MM.1S (cell line): ENCODE measurements around the gene BFAR.
"Not testable (repeated sequence)": the region's sequence is repeated elsewhere in the genome, so short reads cannot be mapped to it uniquely, and the experiment has no call there.

Experiments
- DNase-seq: peaks from one replicate; pipeline ENCODE4 v3.0.0-alpha.2; 2015
- H2AFZ ChIP-seq: fragments of 300-600 bp; sonication (generic); 2 replicates; pipeline ENCODE4 v1.6.0; 2016; ENCODE audit warnings: antibody characterized with exemption, low read length
- H3F3A ChIP-seq: fragments of 300-600 bp; sonication (generic); 2 replicates; pipeline ENCODE4 v1.6.1; 2016; ENCODE audit warnings: mild to moderate bottlenecking, antibody characterized with exemption, low read length, moderate library complexity, mixed read lengths; ENCODE audit not compliant: insufficient read depth
- H3K27ac ChIP-seq: fragments of 300-600 bp; sonication (generic); 2 replicates; pipeline ENCODE4 v1.5.1; 2016; ENCODE audit warnings: mild to moderate bottlenecking, low read length
- H3K27me3 ChIP-seq: fragments of 300-600 bp; sonication (generic); replicated peaks from 2 replicates; pipeline ENCODE4 v1.6.0; 2016; ENCODE audit warnings: low read length; ENCODE audit not compliant: insufficient read depth
- H3K36me3 ChIP-seq: fragments of 300-600 bp; sonication (generic); replicated peaks from 2 replicates; pipeline ENCODE4 v1.6.1; 2016; ENCODE audit warnings: mild to moderate bottlenecking, low read length, mixed read lengths; ENCODE audit not compliant: insufficient read depth
- H3K4me1 ChIP-seq: fragments of 300-600 bp; sonication (generic); 2 replicates; pipeline ENCODE4 v1.6.1; 2016; ENCODE audit warnings: low read length, mixed read lengths
- H3K4me2 ChIP-seq: fragments of 300-600 bp; sonication (generic); 2 replicates; pipeline ENCODE4 v1.6.0; 2016; ENCODE audit warnings: low read depth, low read length
- H3K4me3 ChIP-seq: fragments of 300-600 bp; sonication (generic); 2 replicates; pipeline ENCODE4 v1.5.1; 2016; ENCODE audit warnings: low read length, mixed read lengths
- H3K79me2 ChIP-seq: fragments of 300-600 bp; sonication (generic); 2 replicates; pipeline ENCODE4 v1.6.1; 2016; ENCODE audit warnings: mixed run types, low read length, mixed read lengths
- H3K9ac ChIP-seq: fragments of 300-600 bp; sonication (generic); 2 replicates; pipeline ENCODE4 v1.6.1; 2016; ENCODE audit warnings: low read length, mixed read lengths
- H3K9me2 ChIP-seq: fragments of 300-600 bp; sonication (generic); replicated peaks from 2 replicates; pipeline ENCODE4 v1.6.1; 2016; ENCODE audit warnings: mild to moderate bottlenecking, low read length, mixed read lengths; ENCODE audit not compliant: insufficient read depth
- H3K9me3 ChIP-seq: fragments of 300-600 bp; sonication (generic); replicated peaks from 2 replicates; pipeline ENCODE4 v1.6.1; 2016; ENCODE audit warnings: mild to moderate bottlenecking, low read length, mixed read lengths; ENCODE audit not compliant: insufficient read depth
- H4K20me1 ChIP-seq: fragments of 300-600 bp; sonication (generic); 2 replicates; pipeline ENCODE4 v1.6.1; 2016; ENCODE audit warnings: mild to moderate bottlenecking, low read length, moderate library complexity, mixed read lengths; ENCODE audit not compliant: insufficient read depth
- EZH2 ChIP-seq: fragments of 300-600 bp; sonication (generic); optimal IDR thresholded peaks from 2 replicates; pipeline ENCODE3; 2017; ENCODE audit warnings: low read depth, mild to moderate bottlenecking, antibody characterized with exemption, low read length, mixed read lengths
- EZH2phosphoT487 ChIP-seq: fragments of 300-600 bp; sonication (generic); IDR thresholded peaks from 2 replicates; pipeline ENCODE4 v1.6.1; 2018; ENCODE audit warnings: antibody characterized with exemption, low read length
- TF ChIP-seq, protein P1 (sequence below): fragments of 300-600 bp; sonication (generic); IDR thresholded peaks from 2 replicates; pipeline ENCODE4 v1.5.1; 2016; ENCODE audit warnings: antibody characterized with exemption, low read length, mixed read lengths

Gene BFAR

DNA sequence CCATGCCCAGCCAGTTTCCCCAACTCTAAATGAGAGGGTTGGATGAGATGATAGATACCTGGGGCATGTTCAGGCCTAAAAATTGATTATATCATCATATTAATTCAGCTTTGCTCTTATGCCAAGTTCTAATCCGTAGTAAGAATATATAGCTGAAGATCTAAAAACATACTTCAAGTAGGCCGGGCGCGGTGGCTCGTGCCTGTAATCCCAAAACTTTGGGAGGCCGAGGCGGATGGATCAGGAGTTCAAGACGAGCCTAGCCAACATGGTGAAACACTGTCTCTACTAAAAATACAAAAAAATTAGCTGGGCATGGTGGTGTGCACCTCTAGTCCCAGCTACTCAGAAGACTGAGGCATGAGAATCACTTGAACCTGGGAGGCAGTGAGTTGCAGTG is 49.4 kb downstream of the BFAR start:
- no peak overlapping the region for H3K4me2 ChIP-seq
- no peaks in the 10 kb centered on the region for H3K27me3 ChIP-seq
- no peaks in the 10 kb centered on the region for H4K20me1 ChIP-seq
- DNase-seq: no peak
- H3K9ac ChIP-seq: no peak overlapping the region
- H3K9me2 ChIP-seq: no peaks in the 10 kb centered on the region
- TF ChIP-seq, protein P1, sequence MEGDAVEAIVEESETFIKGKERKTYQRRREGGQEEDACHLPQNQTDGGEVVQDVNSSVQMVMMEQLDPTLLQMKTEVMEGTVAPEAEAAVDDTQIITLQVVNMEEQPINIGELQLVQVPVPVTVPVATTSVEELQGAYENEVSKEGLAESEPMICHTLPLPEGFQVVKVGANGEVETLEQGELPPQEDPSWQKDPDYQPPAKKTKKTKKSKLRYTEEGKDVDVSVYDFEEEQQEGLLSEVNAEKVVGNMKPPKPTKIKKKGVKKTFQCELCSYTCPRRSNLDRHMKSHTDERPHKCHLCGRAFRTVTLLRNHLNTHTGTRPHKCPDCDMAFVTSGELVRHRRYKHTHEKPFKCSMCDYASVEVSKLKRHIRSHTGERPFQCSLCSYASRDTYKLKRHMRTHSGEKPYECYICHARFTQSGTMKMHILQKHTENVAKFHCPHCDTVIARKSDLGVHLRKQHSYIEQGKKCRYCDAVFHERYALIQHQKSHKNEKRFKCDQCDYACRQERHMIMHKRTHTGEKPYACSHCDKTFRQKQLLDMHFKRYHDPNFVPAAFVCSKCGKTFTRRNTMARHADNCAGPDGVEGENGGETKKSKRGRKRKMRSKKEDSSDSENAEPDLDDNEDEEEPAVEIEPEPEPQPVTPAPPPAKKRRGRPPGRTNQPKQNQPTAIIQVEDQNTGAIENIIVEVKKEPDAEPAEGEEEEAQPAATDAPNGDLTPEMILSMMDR: no peak
- TF ChIP-seq EZH2 (no peak), EZH2phosphoT487 (no peak)
- no peaks in the 10 kb centered on the region for H3K36me3 ChIP-seq
- H3K4me1 ChIP-seq: no peaks in the 10 kb centered on the region
- no peak overlapping the region for H3K27ac ChIP-seq
- no peak overlapping the region for H2AFZ ChIP-seq
- no peaks in the 10 kb centered on the region for H3F3A ChIP-seq
- H3K9me3 ChIP-seq: no peaks in the 10 kb centered on the region
- no peaks in the 10 kb centered on the region for H3K79me2 ChIP-seq
- H3K4me3 ChIP-seq: no peak overlapping the region

DNA sequence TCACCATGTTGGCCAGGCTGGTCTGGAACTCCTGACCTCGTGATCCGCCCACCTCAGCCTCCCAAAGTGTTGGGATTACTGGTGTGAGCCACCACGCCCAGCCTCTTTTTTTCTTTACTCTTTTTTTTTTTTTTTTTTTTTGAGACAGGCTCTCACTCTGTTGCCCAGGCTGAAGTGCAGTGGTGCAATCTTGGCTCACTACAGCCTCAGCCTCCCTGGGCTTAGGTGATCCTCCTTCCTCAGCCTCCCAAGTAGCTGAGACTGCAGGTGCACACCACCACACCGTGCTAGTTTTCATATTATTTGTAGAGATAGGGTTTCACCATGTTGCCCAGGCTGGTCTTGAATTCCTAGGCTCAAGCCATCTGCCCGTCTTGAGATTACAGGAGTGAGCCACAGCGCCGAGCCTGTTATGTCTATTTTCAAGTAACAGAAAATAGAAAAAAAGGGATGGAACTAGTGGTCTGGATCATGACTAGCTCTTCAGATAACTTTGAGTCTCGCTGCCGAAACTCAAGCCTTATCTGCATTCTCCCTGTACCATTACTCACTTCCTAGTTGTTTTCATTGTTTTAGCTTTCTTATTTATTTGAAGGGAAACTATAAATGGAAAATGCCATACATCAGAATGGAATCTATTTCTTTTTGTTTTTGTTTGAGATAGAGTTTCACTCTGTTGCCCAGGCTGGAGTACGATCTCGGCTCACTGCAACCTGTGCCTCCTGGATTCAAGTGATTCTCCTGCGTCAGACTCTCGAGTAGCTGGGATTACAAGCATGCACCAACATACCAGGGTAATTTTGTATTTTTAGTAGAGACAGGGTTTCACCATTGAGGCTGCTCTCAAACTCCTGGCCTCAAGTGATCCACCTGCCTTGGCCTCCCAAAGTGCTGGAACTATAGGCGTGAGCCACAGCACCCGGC is 53.4 kb downstream of the BFAR start:
- not testable (repeated sequence) for H3K4me2 ChIP-seq, H3K36me3 ChIP-seq, H3K27me3 ChIP-seq, H2AFZ ChIP-seq, H4K20me1 ChIP-seq, H3K9ac ChIP-seq, H3K27ac ChIP-seq, H3K4me1 ChIP-seq, H3K79me2 ChIP-seq, H3K9me3 ChIP-seq, H3F3A ChIP-seq, H3K4me3 ChIP-seq, H3K9me2 ChIP-seq, DNase-seq

DNA sequence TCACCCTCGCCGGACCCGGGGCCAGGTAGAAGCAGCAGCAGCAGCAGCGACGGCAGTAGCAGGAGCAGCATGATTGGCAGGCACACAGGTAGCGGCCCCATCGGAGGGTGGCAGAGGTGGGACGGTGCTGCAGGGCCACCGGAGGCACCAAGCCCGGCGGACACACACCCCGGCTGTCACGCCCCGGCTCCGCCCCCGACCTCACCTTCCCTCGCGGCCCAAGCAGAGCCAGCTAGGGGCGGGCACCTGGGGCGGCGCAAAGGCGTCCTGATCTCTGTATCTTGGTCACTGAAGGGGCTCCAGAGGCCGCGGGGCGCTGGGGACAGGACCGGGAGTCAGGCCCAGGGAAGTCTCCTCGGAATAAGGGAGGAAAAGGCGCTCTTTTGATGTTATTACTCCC is 61.4 kb downstream of the BFAR start, which contains the start of gene PLA2G10:
Gene PLA2G10, minus strand, starts transcription at position 180 of the 400 bp plus-strand sequence. Its CDS starts 79 bp downstream, at position 101.
- H3K27ac ChIP-seq, H3K4me1 ChIP-seq, H3F3A ChIP-seq, H2AFZ ChIP-seq, H3K36me3 ChIP-seq, H3K27me3 ChIP-seq, H3K9me2 ChIP-seq, H3K79me2 ChIP-seq, H3K4me3 ChIP-seq, DNase-seq, H3K9me3 ChIP-seq, H3K4me2 ChIP-seq, H4K20me1 ChIP-seq, H3K9ac ChIP-seq: not testable (repeated sequence)

DNA sequence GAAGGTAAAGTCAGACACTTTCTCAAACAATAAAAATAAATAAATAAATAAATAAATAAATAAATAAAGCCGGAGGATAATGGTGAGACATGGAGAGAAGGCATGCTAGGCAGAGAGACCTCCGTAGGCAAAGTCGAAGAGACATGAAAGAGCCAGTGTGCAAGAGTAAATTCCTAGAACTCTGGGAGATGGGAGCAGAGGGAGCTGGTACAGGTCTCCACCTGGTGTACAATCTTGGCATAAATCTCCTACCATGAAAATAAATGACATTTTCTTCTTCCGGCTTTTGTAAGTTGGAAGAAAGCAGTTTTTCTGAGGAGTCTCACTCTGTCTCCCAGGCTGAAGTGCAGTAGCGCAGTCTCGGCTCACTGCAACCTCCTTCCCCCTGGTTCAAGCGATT is 69.1 kb downstream of the BFAR start:
- not testable (repeated sequence) for H3K36me3 ChIP-seq, H3K9ac ChIP-seq, H3K27ac ChIP-seq, H3K4me3 ChIP-seq, H3F3A ChIP-seq, H3K4me1 ChIP-seq, H3K79me2 ChIP-seq, H3K27me3 ChIP-seq, H3K9me2 ChIP-seq, H3K4me2 ChIP-seq, H3K9me3 ChIP-seq, H2AFZ ChIP-seq, DNase-seq, H4K20me1 ChIP-seq

DNA sequence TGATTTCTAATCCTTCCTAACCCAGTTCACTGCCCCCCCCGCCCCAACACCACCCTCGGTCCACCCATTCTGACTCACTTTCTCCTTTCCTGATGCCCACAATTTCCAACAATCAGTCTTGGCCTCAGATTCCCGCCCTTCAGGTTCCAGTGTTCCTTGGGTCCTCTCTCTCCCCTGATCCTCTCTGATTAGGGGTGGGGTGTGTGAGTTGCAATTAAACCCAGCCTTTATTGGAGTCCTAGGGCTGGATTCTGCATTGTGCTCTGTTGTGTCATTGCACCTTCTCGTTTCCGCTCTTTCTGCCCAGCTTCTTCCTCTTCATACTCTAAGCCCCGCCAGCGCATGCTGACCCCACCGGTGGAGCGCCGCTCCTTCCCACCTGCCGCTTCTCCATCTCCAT is 69.9 kb downstream of the BFAR start:
- not testable (repeated sequence) for H3K4me1 ChIP-seq, H3K27ac ChIP-seq, H3K4me3 ChIP-seq, H3K9me3 ChIP-seq, DNase-seq, H3K27me3 ChIP-seq, H4K20me1 ChIP-seq, H3K4me2 ChIP-seq, H2AFZ ChIP-seq, H3K9ac ChIP-seq, H3K79me2 ChIP-seq, H3K36me3 ChIP-seq, H3F3A ChIP-seq, H3K9me2 ChIP-seq

DNA sequence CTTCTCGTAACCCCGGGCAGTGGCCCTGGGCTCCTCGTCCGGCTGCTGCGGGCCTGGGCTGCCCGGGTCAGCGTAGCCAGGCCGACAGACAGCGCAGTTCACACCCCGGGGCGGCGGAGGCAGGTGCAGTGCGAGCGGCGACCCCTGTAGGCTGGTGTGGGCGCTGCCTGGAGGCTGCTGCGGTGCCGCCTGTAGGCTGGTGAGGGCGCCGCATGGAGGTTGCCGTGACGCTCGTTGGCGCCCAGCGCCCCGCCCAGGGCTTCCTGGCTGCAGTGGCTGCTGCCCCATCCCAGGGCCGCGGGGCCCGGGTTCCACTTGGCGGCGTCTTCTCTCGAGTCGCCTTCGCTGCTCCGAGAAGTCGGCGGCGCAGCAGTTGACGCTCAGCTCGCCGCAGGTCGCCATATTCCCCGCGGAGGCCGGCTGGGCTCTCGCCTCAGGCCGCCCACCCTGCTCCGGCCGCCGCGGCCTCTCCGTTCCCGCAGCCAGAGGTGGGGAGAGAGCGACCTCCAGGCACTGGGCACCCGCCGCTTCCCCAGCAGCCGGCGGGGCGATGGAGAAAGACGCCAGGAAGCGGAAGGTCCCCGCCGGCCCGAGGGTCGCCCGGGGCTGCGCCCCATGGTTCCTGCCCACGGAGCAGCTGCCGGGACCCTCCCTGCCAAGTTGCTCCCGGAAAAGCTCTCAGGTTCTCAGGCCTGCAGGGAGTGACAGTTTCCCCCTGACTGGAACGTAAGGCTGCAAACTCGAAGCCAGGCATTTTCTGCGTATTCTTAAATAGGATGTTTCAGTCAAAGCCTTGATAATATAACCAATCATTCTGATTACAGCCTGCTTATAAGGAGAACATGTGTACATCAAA is 70.6 kb downstream of the BFAR start, which contains the start of gene NPIPA3:
Gene NPIPA3, plus strand, starts transcription at position 256 of the 856 bp plus-strand sequence. CDS start 5,533 bp downstream, outside the sequence.
- not testable (repeated sequence) for DNase-seq, H3K27me3 ChIP-seq, H3K79me2 ChIP-seq, H4K20me1 ChIP-seq, H3K4me3 ChIP-seq, H3K9ac ChIP-seq, H3K36me3 ChIP-seq, H2AFZ ChIP-seq, H3K9me2 ChIP-seq, H3K4me1 ChIP-seq, H3K9me3 ChIP-seq, H3K4me2 ChIP-seq, H3F3A ChIP-seq, H3K27ac ChIP-seq
